Tibial nerve (tissue), 4 donors: Measurements from ENCODE around the gene PRICKLE1.

Experiments
- CTCF ChIP-seq, 5 experiments: fragments of 200-600 bp in 3 of 5; fragments of 450-650 bp in 2 of 5; sonication (generic) in 3 of 5; IDR thresholded peaks; one replicate each; pipeline ENCODE4 v1.5.1; 2016 to 2019; ENCODE audit warnings: antibody characterized with exemption in 5 of 5, mild to moderate bottlenecking in 3 of 5, moderate library complexity in 2 of 5
- EP300 ChIP-seq, 2 donors: sonication (generic); formaldehyde crosslinking; IDR thresholded peaks; one replicate each; pipeline ENCODE4 v1.6.1; 2017; ENCODE audit warnings: antibody characterized with exemption in 2 of 2, mild to moderate bottlenecking in 1 of 2
- POLR2A ChIP-seq, 2 donors: fragments of 450-650 bp; IDR thresholded peaks; one replicate each; pipeline ENCODE4 v1.6.1; 2017; ENCODE audit warnings: antibody characterized with exemption in 2 of 2, mild to moderate bottlenecking in 2 of 2, moderate library complexity in 2 of 2

- TF ChIP-seq CTCF (IDR thresholded peaks at IDR 0.05) = no peak
- no peak for TF ChIP-seq EP300 (IDR thresholded peaks at IDR 0.05)
- TF ChIP-seq POLR2A (IDR thresholded peaks at IDR 0.05) = no peak
Observed at GRCh38 chr12:42611571-42612230, 22.2 kb upstream of the PRICKLE1 start.
